Urinary bladder (tissue), 4 donors: ENCODE data around the gene RFNG. TPM values are rescaled to one million over a fixed set of nuclear protein-coding genes. Genes with fewer than 3 reads are reported as not detected.

Experiments used
- DNase-seq: peaks from one replicate; pipeline ENCODE4 v3.0.0-alpha.2; 2015; ENCODE audit errors: extremely low spot score
- H3K27ac ChIP-seq: one replicate; pipeline ENCODE4 v1.5.1; 2013; ENCODE audit warnings: low read depth, mild to moderate bottlenecking, moderate library complexity
- H3K36me3 ChIP-seq: one replicate; pipeline ENCODE4 v1.6.1; 2013; ENCODE audit warnings: mild to moderate bottlenecking, moderate library complexity; ENCODE audit not compliant: insufficient read depth
- H3K4me1 ChIP-seq: one replicate; pipeline ENCODE4 v1.6.1; 2013; ENCODE audit warnings: mild to moderate bottlenecking, moderate library complexity; ENCODE audit not compliant: insufficient read depth
- H3K4me3 ChIP-seq: one replicate; pipeline ENCODE4 v1.5.1; 2013; ENCODE audit warnings: low read depth, low read length
- WGBS: extraction: QIAGEN DNeasy Blood & Tissue Kit; methylation state at CpG from one replicate; pipeline ENCODE4 v1.1.7; 2013; 5-methylcytosine and 5-hydroxymethylcytosine counted together
- polyA plus RNA-seq: library from polyadenylated mRNA; stranded (reverse); fragments of 200-250 nt; gene quantifications from one replicate; pipeline ENCODE4 v1.2.3, GENCODE V29; 2013
- total RNA-seq: library from RNA; depleted of rRNA; stranded (reverse); fragments of >200 nt; gene quantifications from one replicate; pipeline ENCODE4 v1.2.3, GENCODE V29; 2014
- donor health status: healthy with polysubstance abuse.
- donor health status: healthy.

RFNG gene
- total and polyA plus RNA-seq, 2 donors: 16.5 to 47.0 TPM

GRCh38 chr17:82012640-82013295, 38.8 kb downstream of the RFNG start:
- DNase-seq: no peak
- Histone ChIP-seq H3K36me3 (no peaks in the 10 kb centered on the region), H3K27ac (no peak overlapping the region), H3K4me3 (no peak overlapping the region), H3K4me1 (no peaks in the 10 kb centered on the region)
- 75% methylated on average over 19 of the region's 19 CpGs for WGBS

DNA sequence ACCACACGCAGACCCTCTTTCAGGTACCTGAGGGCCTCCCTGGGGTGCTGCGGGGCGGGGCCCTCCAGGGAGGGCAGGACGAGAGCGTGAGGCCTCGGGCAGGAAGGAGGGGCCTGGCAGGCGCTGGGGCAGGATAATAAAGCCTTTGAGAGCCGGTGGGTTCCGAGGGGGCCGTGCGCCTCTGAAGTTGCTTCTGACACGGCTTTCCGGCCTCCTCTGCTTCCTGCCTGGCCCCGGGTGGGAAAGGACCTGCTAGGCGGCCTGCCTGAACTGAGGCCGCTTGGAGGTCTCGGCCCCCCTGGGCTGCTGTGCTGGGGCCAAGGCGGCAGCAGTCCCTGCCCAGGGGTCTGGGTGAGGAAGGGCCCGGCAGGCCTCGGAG, 39.4 kb downstream of the RFNG start:
- DNase-seq: no peak
- no peak overlapping the region for H3K27ac ChIP-seq
- WGBS: 72% methylated on average over 20 of the region's 20 CpGs
- H3K4me1 ChIP-seq: no peaks in the 10 kb centered on the region
- no peaks in the 10 kb centered on the region for H3K36me3 ChIP-seq
- H3K4me3 ChIP-seq: no peak overlapping the region

- Histone ChIP-seq H3K4me3 (no peak overlapping the region), H3K4me1 (no peaks in the 10 kb centered on the region), H3K36me3 (no peaks in the 10 kb centered on the region), H3K27ac (no peak overlapping the region)
- no peak for DNase-seq
- 91% methylated on average over 19 of the region's 19 CpGs for WGBS
These were observed 39.9 kb downstream of the RFNG start for GRCh38 chr17:82011617-82012187.

DNA sequence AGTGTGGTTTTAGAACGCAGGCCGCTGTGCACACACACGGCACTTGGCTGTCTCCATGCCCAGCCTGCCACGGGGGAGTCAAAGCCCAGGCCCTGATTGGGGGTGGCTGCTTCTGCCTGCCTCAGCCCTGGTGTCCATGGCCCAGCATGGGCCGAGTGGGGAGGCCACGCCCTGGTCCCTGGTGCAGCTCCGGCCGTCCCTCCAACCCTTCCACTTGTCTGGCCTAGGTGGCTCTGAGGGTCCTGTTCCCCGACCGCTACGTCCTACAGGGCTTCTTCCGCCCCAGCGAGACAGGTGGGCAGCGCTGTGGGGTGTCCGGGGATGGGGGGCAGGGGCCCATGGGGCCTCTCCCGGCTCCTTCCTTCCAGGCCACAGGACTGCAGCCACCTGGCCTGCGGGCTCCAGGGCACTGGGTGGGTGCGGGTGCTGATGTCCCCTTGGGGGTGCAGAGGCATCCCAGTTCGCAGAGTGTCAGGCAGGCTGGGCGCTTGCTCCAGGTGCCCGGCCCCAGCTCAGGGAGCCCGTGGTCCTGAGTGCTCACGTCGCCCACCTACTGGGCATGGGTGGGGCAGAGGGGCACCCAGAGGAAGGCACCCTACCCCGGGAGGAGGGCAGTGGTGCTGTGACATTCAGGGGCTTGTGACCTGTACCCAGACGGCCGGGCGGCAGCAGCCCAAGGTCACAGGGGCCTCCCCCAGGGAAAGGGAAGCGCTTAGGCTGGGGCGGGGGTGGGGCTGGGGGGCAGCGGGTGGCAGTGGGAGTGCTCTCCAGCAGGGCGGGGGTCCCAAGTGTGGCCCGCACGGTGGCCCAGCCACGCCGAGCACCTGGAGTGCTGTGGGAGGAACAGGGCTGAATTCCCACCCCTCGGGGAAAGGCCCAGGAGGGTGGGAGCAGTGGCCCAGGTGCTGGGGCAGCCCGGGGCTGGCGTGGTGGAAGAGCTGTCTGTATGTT, 40.8 kb downstream of the RFNG start:
- no peaks in the 10 kb centered on the region for H3K4me1 ChIP-seq
- no peaks in the 10 kb centered on the region for H3K36me3 ChIP-seq
- H3K4me3 ChIP-seq: no peak overlapping the region
- no peak overlapping the region for H3K27ac ChIP-seq
- 93% methylated on average over 39 of the region's 39 CpGs for WGBS
- DNase-seq: no peak

- WGBS: 87% methylated on average over 15 of the region's 15 CpGs
- Histone ChIP-seq H3K4me1 (no peaks in the 10 kb centered on the region), H3K27ac (no peak overlapping the region), H3K4me3 (no peak overlapping the region), H3K36me3 (no peaks in the 10 kb centered on the region)
- DNase-seq: no peak
These were observed 42.2 kb downstream of the RFNG start for GRCh38 chr17:82009413-82009812.

DNA sequence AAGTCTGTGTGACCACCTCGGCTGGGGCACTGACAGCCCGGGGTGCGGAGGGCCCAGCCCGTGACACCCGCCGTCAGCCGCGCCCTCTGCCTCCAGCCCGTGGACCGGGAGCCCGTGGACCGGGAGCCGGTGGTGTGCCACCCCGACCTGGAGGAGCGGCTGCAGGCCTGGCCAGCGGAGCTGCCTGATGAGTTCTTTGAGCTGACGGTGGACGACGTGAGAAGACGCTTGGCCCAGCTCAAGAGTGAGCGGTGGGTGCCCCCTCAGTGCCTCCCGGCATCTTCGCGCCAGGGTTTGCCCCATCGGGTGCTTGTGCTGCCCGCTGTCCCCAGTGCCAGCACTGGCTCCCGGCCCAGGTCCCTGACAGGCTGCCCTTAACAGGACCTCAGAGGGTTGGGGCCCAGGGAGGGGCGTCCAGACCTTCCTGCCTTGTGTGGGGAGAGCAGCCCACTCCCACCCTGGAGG, 42.6 kb downstream of the RFNG start:
- Histone ChIP-seq H3K4me1 (no peaks in the 10 kb centered on the region), H3K27ac (no peak overlapping the region), H3K4me3 (no peak overlapping the region), H3K36me3 (no peaks in the 10 kb centered on the region)
- WGBS: 91% methylated on average over 28 of the region's 28 CpGs
- no peak for DNase-seq

GRCh38 chr17:82008258-82008940, 43.2 kb downstream of the RFNG start:
- Histone ChIP-seq H3K36me3 (no peaks in the 10 kb centered on the region), H3K4me1 (no peaks in the 10 kb centered on the region), H3K27ac (no peak overlapping the region), H3K4me3 (no peak overlapping the region)
- WGBS: 83% methylated on average over 26 of the region's 26 CpGs
- no peak for DNase-seq

DNA sequence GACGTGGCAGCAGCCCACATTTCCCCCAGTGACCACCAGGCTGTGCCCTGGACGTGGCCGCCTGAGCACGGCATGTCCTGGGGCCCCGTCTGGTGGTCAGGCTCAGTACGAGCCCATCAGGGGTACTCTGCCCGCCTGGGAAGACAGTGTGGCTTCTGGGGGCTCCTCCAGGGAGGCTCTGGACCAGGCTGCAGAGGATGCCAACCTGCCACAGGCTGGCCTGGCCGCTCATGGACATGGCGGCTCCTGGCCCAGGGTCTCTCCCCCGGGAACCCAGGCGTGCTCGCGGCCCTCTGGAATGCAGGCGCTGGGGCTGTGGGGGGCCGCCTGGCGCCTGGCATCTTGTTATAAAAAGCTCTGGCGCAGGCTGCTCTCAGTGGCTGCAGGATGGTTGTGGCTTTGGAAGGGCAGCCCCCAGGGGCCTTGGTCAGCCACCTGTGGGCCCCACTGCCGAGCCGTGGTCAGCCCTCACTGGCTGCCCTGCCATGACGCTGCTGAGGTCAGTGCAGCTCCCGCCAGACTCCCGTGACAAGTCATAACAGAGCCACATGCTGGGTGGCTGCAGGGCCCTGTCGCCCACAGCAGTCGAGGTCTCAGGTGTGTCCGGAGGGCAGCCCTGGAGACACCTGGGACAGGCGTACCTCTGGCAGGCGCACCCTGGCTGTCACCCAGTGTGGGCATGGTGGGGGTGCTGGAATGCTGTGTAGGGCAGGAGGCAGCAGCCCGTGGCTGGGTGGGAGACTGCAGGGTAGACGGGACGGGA, 43.9 kb downstream of the RFNG start:
- Histone ChIP-seq H3K4me3 (no peak overlapping the region), H3K4me1 (no peaks in the 10 kb centered on the region), H3K36me3 (no peaks in the 10 kb centered on the region), H3K27ac (no peak overlapping the region)
- 89% methylated on average over 30 of the region's 30 CpGs for whole genome bisulfite sequencing
- no peak for DNase-seq

- DNase-seq: no peak
- H3K36me3 ChIP-seq: no peaks in the 10 kb centered on the region
- WGBS: 80% methylated on average over 6 of the region's 6 CpGs
- H3K4me1 ChIP-seq: no peaks in the 10 kb centered on the region
- H3K4me3 ChIP-seq: no peak overlapping the region
- no peak overlapping the region for H3K27ac ChIP-seq
These were observed 44.5 kb downstream of the RFNG start for GRCh38 chr17:82007228-82007494.

DNA sequence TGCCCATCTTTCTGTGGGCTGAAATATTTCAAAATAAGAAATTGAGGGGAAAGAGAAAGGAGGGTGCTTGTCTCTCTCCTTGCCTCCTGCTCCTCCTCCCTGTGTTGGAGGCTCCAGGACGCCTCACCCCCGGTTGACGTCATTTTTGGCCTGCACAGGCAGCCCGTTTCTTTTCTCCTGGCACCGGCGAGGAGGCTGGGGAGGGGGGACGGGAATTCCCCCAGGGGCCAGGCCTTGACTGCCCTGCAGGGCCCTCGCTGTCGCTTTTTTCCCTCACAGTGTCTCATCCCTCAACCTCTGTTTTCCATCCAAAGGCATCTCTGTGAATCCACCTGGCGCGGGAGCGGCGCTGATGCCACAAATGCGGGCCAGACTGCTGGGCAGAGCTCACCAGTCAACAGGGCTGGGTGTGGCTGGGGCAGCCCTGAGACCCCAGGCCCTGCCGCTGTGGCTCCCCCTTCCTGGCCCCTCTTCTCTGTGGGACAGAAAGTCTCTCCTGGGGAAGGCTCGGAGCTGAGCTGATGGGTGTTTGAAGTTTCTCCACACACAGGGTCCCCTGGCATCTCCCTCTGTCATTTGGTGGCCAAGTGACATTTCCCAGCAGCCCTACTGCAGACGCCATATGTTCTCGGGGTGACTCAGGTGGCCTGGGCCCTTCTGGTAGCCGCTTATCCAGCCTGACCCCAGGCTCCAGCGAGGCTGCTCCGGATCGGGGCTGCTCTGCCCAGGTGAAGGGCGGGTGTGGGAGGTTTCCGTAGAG, 45.0 kb downstream of the RFNG start:
- 53% methylated on average over 24 of the region's 24 CpGs for WGBS
- no peak overlapping the region for H3K27ac ChIP-seq
- no peak for DNase-seq
- no peaks in the 10 kb centered on the region for H3K36me3 ChIP-seq
- H3K4me3 ChIP-seq: no peak overlapping the region
- no peaks in the 10 kb centered on the region for H3K4me1 ChIP-seq

- no peak for DNase-seq
- Histone ChIP-seq H3K4me3 (no peak overlapping the region), H3K27ac (no peak overlapping the region), H3K4me1 (no peaks in the 10 kb centered on the region), H3K36me3 (no peaks in the 10 kb centered on the region)
- 85% methylated on average over 30 of the region's 30 CpGs for WGBS
These were observed 45.8 kb downstream of the RFNG start for GRCh38 chr17:82005701-82006348.
